22Rv1 (cell line): ENCODE data around the gene SRPK2.

ENCODE experiments used
- ZFX ChIP-seq: fragments of 450-650 bp; IDR thresholded peaks from 2 replicates; pipeline ENCODE4 v1.6.1; 2017; ENCODE audit warnings: antibody characterized with exemption, borderline replicate concordance
- TF ChIP-seq, protein P1 (sequence below): fragments of 450-650 bp; IDR thresholded peaks from 2 replicates; pipeline ENCODE4 v1.5.1; 2017; ENCODE audit warnings: mild to moderate bottlenecking

DNA sequence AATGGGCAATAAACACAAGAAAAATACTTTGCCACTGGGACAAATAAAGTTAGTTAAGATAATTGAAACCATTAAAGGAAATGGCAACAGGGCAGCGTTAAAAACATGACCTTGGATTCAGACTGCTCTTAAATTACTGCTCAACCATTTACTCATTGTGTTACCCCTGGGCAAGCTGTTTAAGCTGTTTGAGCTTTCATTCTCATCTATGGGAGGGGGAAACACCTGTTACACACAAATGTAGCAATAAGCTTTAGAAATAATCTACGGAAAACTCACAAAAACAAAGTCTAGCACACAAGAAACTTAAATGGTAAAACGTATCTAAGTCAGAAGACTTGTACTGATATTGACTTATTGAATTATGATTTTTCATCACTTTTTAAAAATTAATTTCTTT, 237.6 kb downstream of the SRPK2 start:
- TF ChIP-seq, protein P1, sequence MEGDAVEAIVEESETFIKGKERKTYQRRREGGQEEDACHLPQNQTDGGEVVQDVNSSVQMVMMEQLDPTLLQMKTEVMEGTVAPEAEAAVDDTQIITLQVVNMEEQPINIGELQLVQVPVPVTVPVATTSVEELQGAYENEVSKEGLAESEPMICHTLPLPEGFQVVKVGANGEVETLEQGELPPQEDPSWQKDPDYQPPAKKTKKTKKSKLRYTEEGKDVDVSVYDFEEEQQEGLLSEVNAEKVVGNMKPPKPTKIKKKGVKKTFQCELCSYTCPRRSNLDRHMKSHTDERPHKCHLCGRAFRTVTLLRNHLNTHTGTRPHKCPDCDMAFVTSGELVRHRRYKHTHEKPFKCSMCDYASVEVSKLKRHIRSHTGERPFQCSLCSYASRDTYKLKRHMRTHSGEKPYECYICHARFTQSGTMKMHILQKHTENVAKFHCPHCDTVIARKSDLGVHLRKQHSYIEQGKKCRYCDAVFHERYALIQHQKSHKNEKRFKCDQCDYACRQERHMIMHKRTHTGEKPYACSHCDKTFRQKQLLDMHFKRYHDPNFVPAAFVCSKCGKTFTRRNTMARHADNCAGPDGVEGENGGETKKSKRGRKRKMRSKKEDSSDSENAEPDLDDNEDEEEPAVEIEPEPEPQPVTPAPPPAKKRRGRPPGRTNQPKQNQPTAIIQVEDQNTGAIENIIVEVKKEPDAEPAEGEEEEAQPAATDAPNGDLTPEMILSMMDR: no peak
- no peak for TF ChIP-seq ZFX
